Pancreas (tissue), 10 donors: Measurements from ENCODE around the gene MBD2. TPM values are rescaled to one million over a fixed set of nuclear protein-coding genes. Genes with fewer than 3 reads are reported as not detected.

Experiments
- ATAC-seq, 4 donors: fragments of 200-7000 bp; cut with Tn5 transposase; one replicate each; pipeline versions ENCODE4 v1.8.0 to v1.9.1; 2020; ENCODE audit warnings: mild to moderate bottlenecking in 4 of 4, moderate library complexity in 4 of 4
- DNase-seq, 6 donors: peaks; one replicate each; pipeline ENCODE4 v3.0.0-alpha.2; 2020
- FAIRE-seq: peaks from 2 replicates; lab custom pipeline; 2012; peaks lifted over from hg19 to GRCh38; lab: Jason Lieb, UNC
- H3K27ac ChIP-seq, 4 donors: fragments of 200-600 bp; sonication (generic); 1 replicate in 3 of 4; 2 replicates in 1 of 4; pipeline versions ENCODE4 v1.5.0 to v1.8.0; 2020
- H3K27me3 ChIP-seq, 4 donors: fragments of 200-600 bp; one replicate each; pipeline ENCODE4 v1.8.0; 2021
- H3K36me3 ChIP-seq, 3 donors: fragments of 200-600 bp; sonication (generic) in 1 of 3; one replicate each; pipeline versions ENCODE4 v1.5.0 to v1.8.0; 2020 to 2021
- H3K4me1 ChIP-seq, 3 donors: fragments of 200-600 bp; one replicate each; pipeline ENCODE4 v1.8.0; 2021
- H3K4me3 ChIP-seq, 4 donors: fragments of 200-600 bp; sonication (generic) in 2 of 4; one replicate each; pipeline versions ENCODE4 v1.5.0 to v1.8.0; 2020 to 2021
- H3K9me3 ChIP-seq, 4 donors: fragments of 200-600 bp; one replicate each; pipeline ENCODE4 v1.8.0; 2021
- CTCF ChIP-seq, 4 donors: fragments of 200-600 bp; sonication (generic) in 3 of 4; IDR thresholded peaks; one replicate each; pipeline versions ENCODE4 v1.5.0 to v1.8.0; 2021; ENCODE audit warnings: antibody characterized with exemption in 4 of 4
- WGBS, 2 donors: extraction: QIAGEN DNeasy Blood & Tissue Kit; methylation state at CpG; one replicate each; pipeline ENCODE4 v1.1.7; 2013; 5-methylcytosine and 5-hydroxymethylcytosine counted together
- intact Hi-C, 3 donors: fragments of 100-400 bp; cut with DNase I; formaldehyde crosslinking; loops; one replicate each; pipeline versions ENCODE4 v1.11.1 to v1.14.2; 2022
- polyA plus RNA-seq, 2 donors: library from polyadenylated mRNA; stranded (reverse); fragments of 200-250 nt; gene quantifications; one replicate each; pipeline ENCODE4 v1.2.3, GENCODE V29; 2013
- total RNA-seq, 6 donors: library from RNA; stranded (reverse); fragmentation: NEBNext Ultra II Directional in 4 of 6; extraction: Animal tissue kit (Norgen Biotek cat#: 25700) in 4 of 6; gene quantifications; one replicate each; pipeline versions ENCODE4 v1.2.1 to v1.2.4, GENCODE V29; 2021 to 2023
- donor health status: healthy with polysubstance abuse.
- donor health status: DM: no; HTN: no; CAD: no; lungs with moderate emphysema.
- donor health status: DM: no; HTN: no; CAD: no.
- donor health status: control.
- donor health status: control.
- donor health status: Bipolar disorder and iron deficiency.
- donor health status: DM: yes; HTN: yes; CAD: no.
- donor health status: DM: no; HTN: no; CAD: no.
- donor health status: DM: no; HTN: no; CAD: no.
- donor health status: DM: yes; HTN: yes; CAD: no.

MBD2 gene
- total and polyA plus RNA-seq, 8 donors, result 15.7 to 60.5 (median 47.0) TPM

DNA sequence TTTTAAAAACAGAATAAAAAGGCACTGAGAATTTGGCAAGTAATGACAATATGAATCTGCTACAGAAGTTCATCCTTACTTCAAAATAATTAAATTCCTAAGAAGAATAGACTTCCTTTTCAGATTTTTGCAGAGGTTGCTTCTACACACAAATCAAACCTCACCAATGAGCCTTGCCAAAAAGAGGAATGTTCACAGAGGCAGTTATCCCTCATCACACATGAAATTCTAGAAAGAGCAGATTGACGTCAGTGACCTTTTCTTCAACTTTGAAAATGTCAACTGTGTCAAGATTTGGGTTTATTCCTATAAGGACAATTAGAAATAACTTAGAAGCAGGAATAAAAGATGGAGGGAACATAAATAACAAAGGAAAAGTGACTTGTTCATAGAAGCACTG is 64.6 kb downstream of the MBD2 start:
- FAIRE-seq (no peak), ATAC-seq (no peak), DNase-seq (no peak)
- Histone ChIP-seq H3K9me3 (no peaks in the 10 kb centered on the region), H3K27me3 (no peaks in the 10 kb centered on the region), H3K27ac (no peak overlapping the region), H3K4me3 (no peak overlapping the region), H3K4me1 (no peaks in the 10 kb centered on the region), H3K36me3 (peaks cover 0 to 53% (median 3%) of the 10 kb centered on the region in 3 donors)
- TF ChIP-seq CTCF (IDR thresholded peaks at IDR 0.05), result no peak
- intact Hi-C loops, result no loop called here
- WGBS, 2 donors, result 85% methylated on average over 1 of the region's 1 CpG

DNA sequence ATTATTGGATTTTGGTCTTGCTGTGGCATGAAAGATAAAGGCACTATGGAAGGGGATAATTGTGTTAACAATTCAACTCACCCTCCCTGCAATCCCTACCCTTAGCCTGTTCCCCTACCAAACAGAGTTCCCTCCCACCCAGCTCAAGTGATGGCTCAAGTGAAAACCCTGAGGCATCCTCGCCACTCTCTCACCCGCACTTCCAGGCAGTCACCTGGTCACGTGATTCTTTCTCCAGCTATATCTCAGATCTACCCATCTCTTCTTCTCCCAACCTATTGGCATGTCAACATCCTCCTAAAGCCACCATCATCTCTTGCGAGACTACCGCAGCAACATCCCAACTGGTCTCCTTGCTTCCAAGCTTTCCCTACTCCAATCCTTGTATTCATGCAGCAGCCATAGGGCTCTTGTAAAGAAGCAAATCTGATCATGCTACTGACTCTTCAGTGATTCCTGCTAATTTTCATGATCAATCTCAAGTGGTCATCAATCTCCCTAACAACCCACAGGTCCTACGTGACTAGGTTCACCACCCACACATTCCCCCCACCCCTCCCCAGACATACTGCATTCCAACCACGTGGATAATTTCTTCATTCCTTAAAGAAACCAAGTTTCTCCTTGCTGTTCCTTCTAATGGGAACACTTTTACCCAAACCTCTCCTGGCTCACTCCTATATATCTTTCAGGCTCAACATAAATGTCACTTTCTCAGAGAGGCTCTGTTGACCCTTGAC is 66.7 kb downstream of the MBD2 start:
- H3K9me3 ChIP-seq, result no peaks in the 10 kb centered on the region
- 91 to 95% methylated on average over 7 of the region's 7 CpGs for WGBS, 2 donors
- H3K4me1 ChIP-seq, result no peaks in the 10 kb centered on the region
- peaks cover 0 to 35% (median 3%) of the 10 kb centered on the region in 3 donors for H3K36me3 ChIP-seq
- DNase-seq (no peak), ATAC-seq (no peak), FAIRE-seq (no peak)
- intact Hi-C loops, result no loop called here
- H3K4me3 ChIP-seq, result no peak overlapping the region
- no peak overlapping the region for H3K27ac ChIP-seq
- TF ChIP-seq CTCF (IDR thresholded peaks at IDR 0.05), result no peak
- H3K27me3 ChIP-seq, result no peaks in the 10 kb centered on the region

DNA sequence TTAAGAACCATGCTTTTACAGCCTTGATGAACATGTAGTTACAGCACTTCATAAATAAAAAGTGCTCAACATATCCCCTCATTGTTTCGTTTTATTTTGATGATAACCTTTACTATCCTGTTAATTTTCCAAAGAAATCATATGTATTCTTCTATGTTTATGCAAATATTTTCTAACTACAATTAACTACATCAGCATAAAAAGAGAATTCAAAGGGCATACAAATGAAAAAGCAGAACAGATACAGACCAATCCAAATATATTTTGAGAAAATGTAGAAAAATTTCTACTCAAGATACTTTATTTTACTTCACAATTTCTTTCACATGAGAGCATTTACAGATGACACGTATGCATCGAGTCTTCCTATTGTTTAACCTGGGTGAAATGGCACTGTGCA is 69.1 kb downstream of the MBD2 start:
- intact Hi-C loops, result no loop called here
- Histone ChIP-seq H3K36me3 (peaks cover 0 to 29% (median 3%) of the 10 kb centered on the region in 3 donors), H3K9me3 (no peaks in the 10 kb centered on the region), H3K27ac (no peak overlapping the region), H3K4me3 (no peak overlapping the region), H3K27me3 (no peaks in the 10 kb centered on the region), H3K4me1 (no peaks in the 10 kb centered on the region)
- WGBS, 2 donors, result 85 to 87% methylated on average over 3 of the region's 3 CpGs
- no peak for DNase-seq
- TF ChIP-seq CTCF (IDR thresholded peaks at IDR 0.05), result no peak
- no peak for FAIRE-seq
- no peak for ATAC-seq

GRCh38 chr18:54154231-54154630 is 70.2 kb downstream of the MBD2 start:
- TF ChIP-seq CTCF (IDR thresholded peaks at IDR 0.05), result no peak
- FAIRE-seq (no peak), DNase-seq (no peak), ATAC-seq (no peak)
- no peak overlapping the region for H3K4me3 ChIP-seq
- no peaks in the 10 kb centered on the region for H3K27me3 ChIP-seq
- H3K4me1 ChIP-seq, result no peaks in the 10 kb centered on the region
- no peaks in the 10 kb centered on the region for H3K9me3 ChIP-seq
- intact Hi-C loops, result no loop called here
- no peak overlapping the region for H3K27ac ChIP-seq
- H3K36me3 ChIP-seq, result peaks cover 0 to 22% (median 3%) of the 10 kb centered on the region in 3 donors
- 52 to 55% methylated on average over 4 of the region's 4 CpGs for WGBS, 2 donors

DNA sequence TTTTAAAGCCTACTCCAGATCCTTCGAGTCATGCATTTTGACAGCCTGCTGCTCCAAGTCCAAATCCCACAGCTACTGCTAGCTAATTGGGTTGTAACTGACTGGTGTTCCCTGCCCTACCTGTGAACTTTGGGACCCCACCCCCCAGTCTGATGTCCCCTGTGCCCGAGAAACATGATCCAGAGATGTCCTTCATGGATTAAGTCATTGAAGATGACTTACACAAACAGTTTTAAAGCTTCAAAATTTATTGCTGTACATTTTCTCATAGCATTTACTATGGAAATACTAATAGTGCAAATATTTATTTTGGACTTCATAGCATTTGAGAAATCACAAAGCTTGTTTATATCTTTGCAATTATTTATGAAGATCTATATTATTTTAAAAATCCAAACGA is 73.1 kb downstream of the MBD2 start:
- H3K36me3 ChIP-seq, result peaks cover 0 to 9% (median 0%) of the 10 kb centered on the region in 3 donors
- 72 to 77% methylated on average over 3 of the region's 3 CpGs for WGBS, 2 donors
- no peaks in the 10 kb centered on the region for H3K27me3 ChIP-seq
- FAIRE-seq, result no peak
- no peak for DNase-seq
- no peaks in the 10 kb centered on the region for H3K4me1 ChIP-seq
- H3K4me3 ChIP-seq, result no peak overlapping the region
- intact Hi-C loops, result no loop called here
- no peak for TF ChIP-seq CTCF (IDR thresholded peaks at IDR 0.05)
- no peaks in the 10 kb centered on the region for H3K9me3 ChIP-seq
- ATAC-seq, result no peak
- no peak overlapping the region for H3K27ac ChIP-seq
